ENCODE results near the gene CFAP210.

GRCh38 chr2:169721016-169721415, 26.8 kb upstream of the CFAP210 start:
- TF ChIP-seq REST (IDR thresholded peaks at IDR 0.05; ENCODE audit: low read depth, low read length) = no peak
- no peak for TF ChIP-seq E4F1 (IDR thresholded peaks at IDR 0.05; ENCODE audit: borderline replicate concordance, partially characterized antibody)
- TF ChIP-seq FOXK2 (IDR thresholded peaks at IDR 0.05) = no peak
- TF ChIP-seq CTCF (IDR thresholded peaks at IDR 0.05 in 2 of 3, conservative IDR thresholded peaks at IDR 0.05 in 1 of 3; ENCODE audit: control insufficient read depth in 2 of 3, extremely low read depth in 1 of 3, insufficient read depth in 1 of 3, low read depth in 3 of 3, low read length in 3 of 3) = no peak
- no peak for TF ChIP-seq PAX8 (IDR thresholded peaks at IDR 0.05)
- no peak for TF ChIP-seq HDAC2 (IDR thresholded peaks at IDR 0.05)
- TF ChIP-seq POLR2AphosphoS5 (IDR thresholded peaks at IDR 0.05; ENCODE audit: low read length) = no peak
- TF ChIP-seq CHD1 (IDR thresholded peaks at IDR 0.05; ENCODE audit: low read depth, low read length) = no peak

Data from GM12878 (cell line).